Liver (tissue), 9 donors: ENCODE data around the gene OOSP1. TPM values are rescaled to one million over a fixed set of nuclear protein-coding genes. Genes with fewer than 3 reads are reported as not detected.

Source experiments
- DNase-seq: peaks from one replicate; pipeline ENCODE4 v3.0.0-alpha.2; 2017; ENCODE audit warnings: low spot score
- H3K27ac ChIP-seq, 2 donors: one replicate each; pipeline ENCODE4 v1.7.0; 2013; ENCODE audit warnings: inconsistent platforms in 2 of 2, low read length in 2 of 2, control low read depth in 1 of 2, low read depth in 1 of 2, mild to moderate bottlenecking in 1 of 2
- H3K27me3 ChIP-seq, 4 donors: one replicate each; pipeline versions ENCODE4 v1.6.1 to v1.7.0; 2013; ENCODE audit warnings: low read length in 3 of 4, inconsistent platforms in 1 of 4, mild to moderate bottlenecking in 1 of 4, moderate library complexity in 1 of 4; ENCODE audit not compliant: control insufficient read depth in 4 of 4, insufficient read depth in 4 of 4
- H3K36me3 ChIP-seq, 4 donors: one replicate each; pipeline versions ENCODE4 v1.6.1 to v1.7.0; 2013; ENCODE audit warnings: low read length in 3 of 4, mild to moderate bottlenecking in 3 of 4, low read depth in 1 of 4, moderate library complexity in 1 of 4; ENCODE audit not compliant: control insufficient read depth in 4 of 4, insufficient read depth in 3 of 4
- H3K4me1 ChIP-seq, 4 donors: one replicate each; pipeline versions ENCODE4 v1.6.1 to v1.7.0; 2013; ENCODE audit warnings: low read length in 3 of 4, mild to moderate bottlenecking in 3 of 4, moderate library complexity in 1 of 4; ENCODE audit not compliant: control insufficient read depth in 4 of 4, insufficient read depth in 4 of 4
- H3K4me3 ChIP-seq, 3 donors: one replicate each; pipeline versions ENCODE4 v1.6.1 to v1.7.0; 2013; ENCODE audit warnings: low read length in 3 of 3, control low read depth in 1 of 3, low read depth in 1 of 3, mild to moderate bottlenecking in 1 of 3
- H3K9ac ChIP-seq, 2 donors: one replicate each; pipeline ENCODE4 v1.7.0; 2013; ENCODE audit warnings: low read length in 2 of 2, mild to moderate bottlenecking in 2 of 2, moderate library complexity in 2 of 2, control low read depth in 1 of 2, low read depth in 1 of 2
- H3K9me3 ChIP-seq, 4 donors: one replicate each; pipeline versions ENCODE4 v1.6.1 to v1.7.0; 2013; ENCODE audit warnings: low read length in 3 of 4; ENCODE audit not compliant: control insufficient read depth in 4 of 4
- EGR1 ChIP-seq, 2 donors: IDR thresholded peaks; 2 replicates each; pipeline ENCODE4 v1.6.1; 2016 to 2018; ENCODE audit warnings: antibody characterized with exemption in 2 of 2, low read depth in 2 of 2
- FOXA1 ChIP-seq: IDR thresholded peaks from 2 replicates; pipeline ENCODE4 v1.6.1; 2016; ENCODE audit warnings: antibody characterized with exemption
- GABPA ChIP-seq, 2 donors: IDR thresholded peaks in 1 of 2; conservative IDR thresholded peaks in 1 of 2; 2 replicates each; pipeline ENCODE4 v1.6.1; 2016; ENCODE audit warnings: antibody characterized with exemption in 2 of 2, mild to moderate bottlenecking in 1 of 2, moderate library complexity in 1 of 2
- JUND ChIP-seq, 2 donors: IDR thresholded peaks; 2 replicates each; pipeline ENCODE4 v1.6.1; 2016; ENCODE audit warnings: antibody characterized with exemption in 2 of 2
- SP1 ChIP-seq: IDR thresholded peaks from 2 replicates; pipeline ENCODE4 v1.6.1; 2018; ENCODE audit warnings: antibody characterized with exemption, mild to moderate bottlenecking
- TAF1 ChIP-seq: conservative IDR thresholded peaks from 2 replicates; pipeline ENCODE4 v1.6.1; 2016; ENCODE audit warnings: antibody characterized with exemption, mild to moderate bottlenecking
- YY1 ChIP-seq: IDR thresholded peaks from 2 replicates; pipeline ENCODE4 v1.6.1; 2016; ENCODE audit warnings: antibody characterized with exemption, mild to moderate bottlenecking
- WGBS: extraction: QIAGEN DNeasy Blood & Tissue Kit; methylation state at CpG from one replicate; pipeline ENCODE4 v1.1.7; 2013; 5-methylcytosine and 5-hydroxymethylcytosine counted together
- polyA plus RNA-seq, 2 donors: library from polyadenylated mRNA; stranded (reverse) in 1 of 2; unstranded in 1 of 2; fragments of 200-250 nt in 1 of 2; fragments of >200 nt in 1 of 2; fragmentation: Nextera tagmentation in 1 of 2; extraction: Ambion mirVana in 1 of 2; gene quantifications; one replicate each; pipeline versions ENCODE4 v1.2.1 to v1.2.3, GENCODE V29; 2013 to 2015
- total RNA-seq, 2 donors: library from RNA; depleted of rRNA; stranded (reverse); fragments of >200 nt; gene quantifications; one replicate each; pipeline ENCODE4 v1.2.3, GENCODE V29; 2014
- TF ChIP-seq, protein P1 (sequence below): IDR thresholded peaks from 2 replicates; pipeline ENCODE4 v1.6.1; 2016; ENCODE audit warnings: antibody characterized with exemption
- TF ChIP-seq, protein P2 (sequence below): IDR thresholded peaks from 2 replicates; pipeline ENCODE4 v1.6.1; 2016; ENCODE audit warnings: antibody characterized with exemption
- TF ChIP-seq, protein P3 (sequence below): IDR thresholded peaks from 2 replicates; pipeline ENCODE4 v1.6.1; 2016; ENCODE audit warnings: antibody characterized with exemption
- TF ChIP-seq, protein P4 (sequence below): fragments of 150-350 bp; IDR thresholded peaks from 2 replicates; pipeline ENCODE4 v1.5.1; 2017; ENCODE audit warnings: improper control_type of control experiment, low read depth, low read length; ENCODE audit not compliant: missing input control
- TF ChIP-seq, protein P5 (sequence below): IDR thresholded peaks from 2 replicates; pipeline ENCODE4 v1.6.1; 2016; ENCODE audit warnings: antibody characterized with exemption, mild to moderate bottlenecking
- donor health status: healthy.
- donor health status: healthy.
- donor health status: healthy.
- donor health status: healthy.
- donor health status: healthy.

OOSP1 gene
- total and polyA plus RNA-seq, 4 donors: not detected

DNA sequence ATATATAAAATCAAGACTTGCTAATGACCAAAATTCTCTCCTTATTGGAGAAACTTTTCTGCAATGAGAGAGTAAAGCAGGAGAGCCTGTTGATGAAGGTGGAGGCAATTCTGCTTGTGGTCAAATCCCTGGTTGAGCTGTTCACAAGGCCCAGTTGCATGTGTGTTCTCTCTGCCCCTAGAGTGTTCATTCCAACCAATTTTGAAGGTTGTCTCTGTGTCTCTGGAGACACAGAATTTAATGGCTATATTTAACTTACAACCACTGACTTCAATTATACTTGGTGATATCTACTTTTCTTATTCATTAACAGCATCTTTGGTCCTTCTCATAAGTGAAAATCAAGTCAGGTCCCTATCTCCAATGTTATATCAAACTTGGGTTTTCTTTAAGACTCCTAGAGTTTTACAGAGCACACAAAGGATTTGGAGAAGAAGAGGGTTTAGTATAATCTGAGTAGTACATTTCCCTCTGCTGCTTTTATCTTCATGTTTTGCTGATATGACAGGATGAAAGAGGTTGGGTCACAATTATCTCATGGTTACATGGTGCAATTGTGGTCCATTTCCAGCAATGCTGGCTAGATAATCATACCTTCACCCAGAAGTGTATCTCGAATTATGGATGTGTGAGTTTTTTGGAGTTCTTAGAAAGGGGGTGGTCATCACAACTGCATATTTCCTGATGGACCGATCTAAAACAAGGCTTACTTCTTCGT is 29.6 kb downstream of the OOSP1 start (continued):
- TF ChIP-seq, protein P1, sequence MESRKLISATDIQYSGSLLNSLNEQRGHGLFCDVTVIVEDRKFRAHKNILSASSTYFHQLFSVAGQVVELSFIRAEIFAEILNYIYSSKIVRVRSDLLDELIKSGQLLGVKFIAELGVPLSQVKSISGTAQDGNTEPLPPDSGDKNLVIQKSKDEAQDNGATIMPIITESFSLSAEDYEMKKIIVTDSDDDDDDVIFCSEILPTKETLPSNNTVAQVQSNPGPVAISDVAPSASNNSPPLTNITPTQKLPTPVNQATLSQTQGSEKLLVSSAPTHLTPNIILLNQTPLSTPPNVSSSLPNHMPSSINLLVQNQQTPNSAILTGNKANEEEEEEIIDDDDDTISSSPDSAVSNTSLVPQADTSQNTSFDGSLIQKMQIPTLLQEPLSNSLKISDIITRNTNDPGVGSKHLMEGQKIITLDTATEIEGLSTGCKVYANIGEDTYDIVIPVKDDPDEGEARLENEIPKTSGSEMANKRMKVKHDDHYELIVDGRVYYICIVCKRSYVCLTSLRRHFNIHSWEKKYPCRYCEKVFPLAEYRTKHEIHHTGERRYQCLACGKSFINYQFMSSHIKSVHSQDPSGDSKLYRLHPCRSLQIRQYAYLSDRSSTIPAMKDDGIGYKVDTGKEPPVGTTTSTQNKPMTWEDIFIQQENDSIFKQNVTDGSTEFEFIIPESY: no peak
- no peak for TF ChIP-seq JUND (IDR thresholded peaks at IDR 0.05)
- TF ChIP-seq, protein P2, sequence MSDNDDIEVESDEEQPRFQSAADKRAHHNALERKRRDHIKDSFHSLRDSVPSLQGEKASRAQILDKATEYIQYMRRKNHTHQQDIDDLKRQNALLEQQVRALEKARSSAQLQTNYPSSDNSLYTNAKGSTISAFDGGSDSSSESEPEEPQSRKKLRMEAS: no peak

DNA sequence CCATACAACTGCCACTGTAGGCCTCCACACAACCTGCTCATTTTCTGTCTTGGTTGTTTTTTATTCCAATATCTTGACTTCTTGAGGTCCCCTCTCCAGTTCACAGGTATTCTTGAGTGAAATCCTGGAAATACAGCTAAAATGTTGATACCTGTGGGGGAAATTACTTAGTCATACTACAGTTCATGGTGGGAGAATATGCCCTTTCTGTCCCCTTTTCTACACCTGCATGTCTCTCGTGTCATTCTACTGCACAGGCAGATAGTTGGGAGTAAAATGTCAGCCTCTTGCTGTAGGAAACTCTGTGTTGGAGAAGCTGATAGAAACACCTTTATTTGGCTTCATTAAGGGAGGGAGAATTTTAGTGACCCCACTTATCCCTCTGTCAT is 30.2 kb downstream of the OOSP1 start:
- H3K27ac ChIP-seq: no peak overlapping the region
- DNase-seq: no peak
- no peak overlapping the region for H3K9ac ChIP-seq
- H3K4me1 ChIP-seq: no peaks in the 10 kb centered on the region
- H3K4me3 ChIP-seq: no peak overlapping the region
- WGBS: 87% methylated on average over 1 of the region's 1 CpG
- H3K36me3 ChIP-seq: no peaks in the 10 kb centered on the region
- TF ChIP-seq GABPA (IDR thresholded peaks at IDR 0.05 in 1 of 2, conservative IDR thresholded peaks at IDR 0.05 in 1 of 2) (no peak), YY1 (no peak)
- TF ChIP-seq, protein P1: no peak
- H3K9me3 ChIP-seq: no peaks in the 10 kb centered on the region
- H3K27me3 ChIP-seq: no peaks in the 10 kb centered on the region

DNA sequence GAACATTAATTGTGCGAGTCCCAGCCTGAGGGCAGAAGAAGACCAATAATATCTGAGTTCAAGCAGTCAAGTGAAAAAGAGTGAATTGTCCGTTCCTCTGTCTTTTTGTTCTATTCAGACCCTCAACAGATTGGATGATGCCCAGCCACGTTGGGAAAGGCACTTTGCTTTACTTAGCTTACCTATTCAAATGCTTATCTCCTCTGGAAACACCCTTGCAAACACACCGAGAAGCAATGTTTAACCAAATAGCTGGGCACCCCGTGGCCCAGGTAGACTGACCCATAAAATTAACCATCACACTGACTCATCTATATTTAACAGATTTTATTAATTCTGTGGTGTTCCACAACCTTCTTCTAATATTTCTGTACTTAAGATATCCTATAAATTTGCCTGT is 34.9 kb downstream of the OOSP1 start:
- Histone ChIP-seq H3K9ac (no peak overlapping the region), H3K4me1 (no peaks in the 10 kb centered on the region), H3K4me3 (no peak overlapping the region), H3K36me3 (no peaks in the 10 kb centered on the region), H3K27me3 (peaks cover 0 to 3% (median 0%) of the 10 kb centered on the region in 4 donors), H3K27ac (no peak overlapping the region), H3K9me3 (no peaks in the 10 kb centered on the region)
- no peak for DNase-seq
- 49% methylated on average over 5 of the region's 5 CpGs for WGBS
- TF ChIP-seq EGR1 (IDR thresholded peaks at IDR 0.05; ENCODE audit: low read depth in 2 of 2): no peak
- TF ChIP-seq SP1: no peak
- TF ChIP-seq, protein P3, sequence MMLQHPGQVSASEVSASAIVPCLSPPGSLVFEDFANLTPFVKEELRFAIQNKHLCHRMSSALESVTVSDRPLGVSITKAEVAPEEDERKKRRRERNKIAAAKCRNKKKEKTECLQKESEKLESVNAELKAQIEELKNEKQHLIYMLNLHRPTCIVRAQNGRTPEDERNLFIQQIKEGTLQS: no peak
- no peak for TF ChIP-seq GABPA (IDR thresholded peaks at IDR 0.05 in 1 of 2, conservative IDR thresholded peaks at IDR 0.05 in 1 of 2)
- TF ChIP-seq, protein P4, sequence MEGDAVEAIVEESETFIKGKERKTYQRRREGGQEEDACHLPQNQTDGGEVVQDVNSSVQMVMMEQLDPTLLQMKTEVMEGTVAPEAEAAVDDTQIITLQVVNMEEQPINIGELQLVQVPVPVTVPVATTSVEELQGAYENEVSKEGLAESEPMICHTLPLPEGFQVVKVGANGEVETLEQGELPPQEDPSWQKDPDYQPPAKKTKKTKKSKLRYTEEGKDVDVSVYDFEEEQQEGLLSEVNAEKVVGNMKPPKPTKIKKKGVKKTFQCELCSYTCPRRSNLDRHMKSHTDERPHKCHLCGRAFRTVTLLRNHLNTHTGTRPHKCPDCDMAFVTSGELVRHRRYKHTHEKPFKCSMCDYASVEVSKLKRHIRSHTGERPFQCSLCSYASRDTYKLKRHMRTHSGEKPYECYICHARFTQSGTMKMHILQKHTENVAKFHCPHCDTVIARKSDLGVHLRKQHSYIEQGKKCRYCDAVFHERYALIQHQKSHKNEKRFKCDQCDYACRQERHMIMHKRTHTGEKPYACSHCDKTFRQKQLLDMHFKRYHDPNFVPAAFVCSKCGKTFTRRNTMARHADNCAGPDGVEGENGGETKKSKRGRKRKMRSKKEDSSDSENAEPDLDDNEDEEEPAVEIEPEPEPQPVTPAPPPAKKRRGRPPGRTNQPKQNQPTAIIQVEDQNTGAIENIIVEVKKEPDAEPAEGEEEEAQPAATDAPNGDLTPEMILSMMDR: no peak
- TF ChIP-seq, protein P5, sequence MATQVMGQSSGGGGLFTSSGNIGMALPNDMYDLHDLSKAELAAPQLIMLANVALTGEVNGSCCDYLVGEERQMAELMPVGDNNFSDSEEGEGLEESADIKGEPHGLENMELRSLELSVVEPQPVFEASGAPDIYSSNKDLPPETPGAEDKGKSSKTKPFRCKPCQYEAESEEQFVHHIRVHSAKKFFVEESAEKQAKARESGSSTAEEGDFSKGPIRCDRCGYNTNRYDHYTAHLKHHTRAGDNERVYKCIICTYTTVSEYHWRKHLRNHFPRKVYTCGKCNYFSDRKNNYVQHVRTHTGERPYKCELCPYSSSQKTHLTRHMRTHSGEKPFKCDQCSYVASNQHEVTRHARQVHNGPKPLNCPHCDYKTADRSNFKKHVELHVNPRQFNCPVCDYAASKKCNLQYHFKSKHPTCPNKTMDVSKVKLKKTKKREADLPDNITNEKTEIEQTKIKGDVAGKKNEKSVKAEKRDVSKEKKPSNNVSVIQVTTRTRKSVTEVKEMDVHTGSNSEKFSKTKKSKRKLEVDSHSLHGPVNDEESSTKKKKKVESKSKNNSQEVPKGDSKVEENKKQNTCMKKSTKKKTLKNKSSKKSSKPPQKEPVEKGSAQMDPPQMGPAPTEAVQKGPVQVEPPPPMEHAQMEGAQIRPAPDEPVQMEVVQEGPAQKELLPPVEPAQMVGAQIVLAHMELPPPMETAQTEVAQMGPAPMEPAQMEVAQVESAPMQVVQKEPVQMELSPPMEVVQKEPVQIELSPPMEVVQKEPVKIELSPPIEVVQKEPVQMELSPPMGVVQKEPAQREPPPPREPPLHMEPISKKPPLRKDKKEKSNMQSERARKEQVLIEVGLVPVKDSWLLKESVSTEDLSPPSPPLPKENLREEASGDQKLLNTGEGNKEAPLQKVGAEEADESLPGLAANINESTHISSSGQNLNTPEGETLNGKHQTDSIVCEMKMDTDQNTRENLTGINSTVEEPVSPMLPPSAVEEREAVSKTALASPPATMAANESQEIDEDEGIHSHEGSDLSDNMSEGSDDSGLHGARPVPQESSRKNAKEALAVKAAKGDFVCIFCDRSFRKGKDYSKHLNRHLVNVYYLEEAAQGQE: no peak
- no peak for TF ChIP-seq TAF1
- TF ChIP-seq, protein P2: no peak
- no peak for TF ChIP-seq FOXA1
